GM23248 (cell line): ENCODE results near the gene SLC25A51.

Experiments used
- EZH2 ChIP-seq: fragments of 200-600 bp; sonication (generic); IDR thresholded peaks from 2 replicates; pipeline ENCODE4 v1.6.1; 2018; ENCODE audit warnings: antibody characterized with exemption, mild to moderate bottlenecking; ENCODE audit not compliant: insufficient read depth, poor library complexity, severe bottlenecking
- EZH2phosphoT487 ChIP-seq: fragments of 200-600 bp; sonication (generic); IDR thresholded peaks from 2 replicates; pipeline ENCODE4 v1.6.1; 2018; ENCODE audit warnings: antibody characterized with exemption, moderate library complexity, mild to moderate bottlenecking, low read depth; ENCODE audit not compliant: insufficient read depth

DNA sequence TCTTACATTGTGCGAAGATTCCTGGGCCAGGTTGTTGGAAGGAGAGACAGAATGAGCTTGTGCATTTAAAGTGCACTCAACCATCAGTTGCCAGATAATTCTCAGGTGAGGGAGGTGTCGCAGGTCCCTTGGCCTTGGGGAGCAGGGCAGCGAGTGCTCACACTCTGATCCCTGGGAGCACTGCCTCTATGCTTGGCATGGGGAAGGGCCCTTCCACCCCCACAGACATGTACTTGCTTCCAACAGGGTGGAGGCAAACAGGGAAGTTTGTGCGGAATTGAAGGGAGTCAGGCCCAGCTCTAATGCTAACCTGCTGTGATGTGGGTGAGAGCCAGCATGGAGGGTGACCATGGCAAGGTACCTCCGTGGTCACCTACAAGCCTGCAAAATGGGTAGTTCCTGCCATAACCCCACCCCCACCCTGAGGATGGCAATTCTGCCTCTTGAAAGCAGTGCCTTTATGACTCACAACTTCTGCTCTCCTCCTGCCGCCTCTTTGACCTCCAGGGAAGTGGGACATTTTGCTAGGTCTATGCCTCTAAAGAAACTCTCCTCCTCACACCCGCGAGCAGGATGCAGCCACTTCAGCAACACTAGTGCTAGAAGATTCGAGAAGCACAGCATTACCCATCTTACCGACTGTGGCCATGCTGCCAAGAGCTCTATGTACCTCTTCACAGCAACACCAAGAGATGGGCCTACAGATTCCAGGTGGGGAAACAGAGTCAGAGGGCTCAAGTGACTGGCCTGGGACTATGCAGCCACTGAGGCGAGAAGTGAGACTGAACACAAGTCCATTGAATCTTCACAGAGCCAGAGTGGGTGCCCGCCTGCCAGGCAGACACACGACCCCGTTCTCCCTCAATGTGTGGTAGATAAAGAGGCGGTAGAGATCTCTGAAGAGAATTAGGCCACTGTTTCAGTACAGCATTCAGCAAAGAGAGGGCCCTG is 22.1 kb upstream of the SLC25A51 start:
- no peak for TF ChIP-seq EZH2
- no peak for TF ChIP-seq EZH2phosphoT487
